ENCODE measurements around the gene ZNF106. TPM values are rescaled to one million over a fixed set of nuclear protein-coding genes. Genes with fewer than 3 reads are reported as not detected.

Gene ZNF106
- total and polyA plus RNA-seq, 8 donors = 46.6 to 106 (median 53.1) TPM

DNA sequence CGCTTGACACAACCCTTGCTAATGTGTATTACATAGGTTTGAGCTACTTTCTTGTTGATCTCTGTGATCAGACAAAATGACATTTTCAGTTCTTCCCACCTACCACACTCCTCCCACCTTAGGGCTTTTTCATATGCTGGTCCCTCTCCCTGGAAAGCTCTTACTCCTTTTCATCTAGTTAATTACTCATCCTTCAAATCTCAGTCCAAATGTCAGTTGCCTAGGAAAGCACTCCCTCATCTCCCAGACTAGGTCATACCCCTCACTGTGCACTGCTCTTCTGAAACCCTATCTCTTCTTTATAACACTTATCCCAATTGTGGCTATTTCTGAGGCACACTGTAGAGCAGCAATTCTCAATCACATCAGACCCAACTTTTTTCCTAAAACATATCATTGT is 7.3 kb downstream of the ZNF106 start:
- intact Hi-C loops (cut with DNase I) = no loop called here
- ATAC-seq (no peak), DNase-seq (no peak)
- no peaks in the 10 kb centered on the region for H3K9me3 ChIP-seq
- H3K27me3 ChIP-seq = no peaks in the 10 kb centered on the region
- TF ChIP-seq, protein P1, sequence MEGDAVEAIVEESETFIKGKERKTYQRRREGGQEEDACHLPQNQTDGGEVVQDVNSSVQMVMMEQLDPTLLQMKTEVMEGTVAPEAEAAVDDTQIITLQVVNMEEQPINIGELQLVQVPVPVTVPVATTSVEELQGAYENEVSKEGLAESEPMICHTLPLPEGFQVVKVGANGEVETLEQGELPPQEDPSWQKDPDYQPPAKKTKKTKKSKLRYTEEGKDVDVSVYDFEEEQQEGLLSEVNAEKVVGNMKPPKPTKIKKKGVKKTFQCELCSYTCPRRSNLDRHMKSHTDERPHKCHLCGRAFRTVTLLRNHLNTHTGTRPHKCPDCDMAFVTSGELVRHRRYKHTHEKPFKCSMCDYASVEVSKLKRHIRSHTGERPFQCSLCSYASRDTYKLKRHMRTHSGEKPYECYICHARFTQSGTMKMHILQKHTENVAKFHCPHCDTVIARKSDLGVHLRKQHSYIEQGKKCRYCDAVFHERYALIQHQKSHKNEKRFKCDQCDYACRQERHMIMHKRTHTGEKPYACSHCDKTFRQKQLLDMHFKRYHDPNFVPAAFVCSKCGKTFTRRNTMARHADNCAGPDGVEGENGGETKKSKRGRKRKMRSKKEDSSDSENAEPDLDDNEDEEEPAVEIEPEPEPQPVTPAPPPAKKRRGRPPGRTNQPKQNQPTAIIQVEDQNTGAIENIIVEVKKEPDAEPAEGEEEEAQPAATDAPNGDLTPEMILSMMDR (IDR thresholded peaks at IDR 0.05) = no peak
- H3K36me3 ChIP-seq = peaks cover 0 to 8% of the 10 kb centered on the region in 2 donors
- H3K27ac ChIP-seq = no peak overlapping the region
- H3K4me3 ChIP-seq = no peak overlapping the region
- peaks cover 0 to 9% of the 10 kb centered on the region in 2 donors for H3K4me1 ChIP-seq

DNA sequence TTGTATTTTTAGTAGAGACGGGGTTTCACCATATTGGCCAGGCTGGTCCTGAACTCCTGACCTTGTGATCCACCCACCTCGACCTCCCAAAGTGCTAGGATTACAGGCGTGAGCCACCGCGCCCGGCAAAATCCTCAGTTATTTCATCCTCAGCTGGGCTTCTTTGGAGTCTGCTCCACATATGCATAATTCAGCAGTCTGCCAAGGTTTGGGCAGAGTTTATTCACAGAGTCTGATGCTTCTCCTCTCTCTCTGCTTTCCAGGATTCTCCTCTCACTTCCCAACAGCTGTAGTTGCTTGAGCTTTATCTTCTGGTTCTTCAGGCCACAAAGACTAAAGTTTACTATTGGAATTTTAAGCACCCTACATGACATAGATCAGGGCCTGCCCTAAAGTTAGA is 8.2 kb downstream of the ZNF106 start:
- TF ChIP-seq, protein P1 (IDR thresholded peaks at IDR 0.05) = no peak
- H3K4me1 ChIP-seq = no peaks in the 10 kb centered on the region

DNA sequence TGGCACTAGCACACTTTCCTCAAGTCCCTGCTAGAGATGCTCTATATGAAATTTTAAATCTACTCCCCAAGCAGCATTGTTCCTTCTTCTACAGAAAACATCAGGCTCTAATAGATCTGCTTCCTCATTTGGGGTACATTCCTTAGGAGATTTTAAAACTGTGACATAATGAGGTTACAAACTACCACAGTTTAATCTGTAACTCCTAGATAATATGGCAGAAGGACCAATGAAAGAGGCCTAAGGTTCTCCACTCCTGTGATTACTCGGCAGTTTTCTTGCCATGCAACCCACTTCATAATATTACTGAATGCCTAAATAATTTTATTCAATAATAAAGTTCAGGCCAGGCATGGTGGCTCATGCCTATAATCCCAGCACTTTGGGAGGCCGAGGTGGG is 16.1 kb downstream of the ZNF106 start:
- TF ChIP-seq, protein P1 (IDR thresholded peaks at IDR 0.05) = no peak
- H3K4me3 ChIP-seq = no peak overlapping the region
- DNase-seq (no peak), ATAC-seq (no peak)
- intact Hi-C loops (cut with DNase I) = no loop called here
- H3K4me1 ChIP-seq = peaks cover 0 to 32% of the 10 kb centered on the region in 2 donors
- no peaks in the 10 kb centered on the region for H3K27me3 ChIP-seq
- peak overlapping the region in 1 of 2 donors; percentile 9 for H3K27ac ChIP-seq
- H3K9me3 ChIP-seq = no peaks in the 10 kb centered on the region
- H3K36me3 ChIP-seq = peaks cover 0 to 16% of the 10 kb centered on the region in 2 donors

More for the DNA sequence above, 8.2 kb downstream of the ZNF106 start:
- intact Hi-C loops (cut with DNase I) = no loop called here
- Histone ChIP-seq H3K27ac (no peak overlapping the region), H3K4me3 (no peak overlapping the region), H3K27me3 (no peaks in the 10 kb centered on the region), H3K9me3 (no peaks in the 10 kb centered on the region), H3K36me3 (peaks cover 0 to 8% of the 10 kb centered on the region in 2 donors)
- ATAC-seq = no peak
- DNase-seq = no peak

DNA sequence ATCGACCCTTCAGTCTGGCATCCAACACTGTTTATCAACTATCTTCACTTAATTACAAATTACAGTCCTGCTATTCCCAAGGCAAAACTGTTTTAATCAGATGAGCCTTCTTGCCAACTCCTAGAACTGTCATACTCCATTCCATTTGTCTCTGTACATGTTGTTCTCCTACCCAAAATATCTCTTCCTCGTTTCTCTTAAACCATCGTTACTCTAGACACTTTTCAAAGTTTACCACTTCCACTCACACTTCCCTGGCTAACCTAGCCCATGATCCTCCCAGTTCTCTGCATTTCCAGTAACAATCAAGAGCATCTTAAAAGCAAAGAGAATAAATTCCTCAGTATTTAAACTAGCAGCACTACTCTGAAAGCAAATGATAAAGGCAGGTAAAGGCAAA is 19.9 kb downstream of the ZNF106 start:
- ATAC-seq (no peak), DNase-seq (no peak)
- H3K27me3 ChIP-seq = no peaks in the 10 kb centered on the region
- intact Hi-C loops (cut with DNase I) = no loop called here
- H3K9me3 ChIP-seq = no peaks in the 10 kb centered on the region
- TF ChIP-seq, protein P1 (IDR thresholded peaks at IDR 0.05) = no peak
- no peak overlapping the region for H3K27ac ChIP-seq
- H3K4me1 ChIP-seq = peaks cover 0 to 32% of the 10 kb centered on the region in 2 donors
- H3K36me3 ChIP-seq = peaks cover 0 to 42% of the 10 kb centered on the region in 2 donors
- no peak overlapping the region for H3K4me3 ChIP-seq

DNA sequence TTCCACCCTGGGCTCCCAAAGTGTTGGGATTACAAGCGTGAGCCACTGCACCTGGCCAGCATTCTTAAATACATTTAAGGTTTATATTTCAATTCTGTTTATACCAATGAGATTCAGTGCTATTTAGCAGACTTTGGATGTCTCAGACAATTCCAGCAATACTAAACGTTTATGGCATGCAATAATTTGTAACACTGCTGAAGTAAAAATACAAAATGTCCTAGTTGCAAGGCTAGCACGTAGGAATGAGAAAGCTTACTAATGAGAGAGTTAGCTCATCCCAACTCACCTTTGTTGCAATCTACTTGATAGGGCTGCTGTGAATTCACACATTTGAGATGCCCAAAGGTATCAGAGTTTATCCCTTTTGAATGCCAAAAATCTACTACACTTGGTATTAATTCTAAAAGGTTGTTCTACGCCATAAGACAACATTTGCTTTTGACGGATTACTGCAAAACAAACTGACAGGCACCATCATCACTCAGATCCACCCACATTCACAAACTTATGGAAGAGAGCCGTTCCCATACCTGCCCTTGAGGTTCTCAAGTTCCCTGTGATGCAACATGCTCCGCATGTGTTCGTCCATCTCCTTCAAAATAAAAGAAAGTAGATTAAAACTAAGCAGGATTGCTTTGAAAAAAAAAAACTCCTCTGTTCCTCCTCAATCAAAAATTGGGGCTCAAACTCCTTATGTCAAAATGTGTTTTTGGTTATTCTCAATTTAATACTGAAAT is 25.3 kb downstream of the ZNF106 start:
- H3K4me3 ChIP-seq = no peak overlapping the region
- peaks cover 0 to 69% of the 10 kb centered on the region in 2 donors for H3K36me3 ChIP-seq
- H3K4me1 ChIP-seq = peaks cover 0 to 12% of the 10 kb centered on the region in 2 donors
- intact Hi-C loops (cut with DNase I) = no loop called here
- TF ChIP-seq, protein P1 (IDR thresholded peaks at IDR 0.05) = no peak
- no peaks in the 10 kb centered on the region for H3K9me3 ChIP-seq
- H3K27me3 ChIP-seq = no peaks in the 10 kb centered on the region
- peak; percentile 49 for ATAC-seq
- no peak for DNase-seq
- H3K27ac ChIP-seq = no peak overlapping the region

Measured in left lung (tissue), 10 donors.